IPS-18c (cell line): Measurements from ENCODE around the gene MYH13.

Experiments used
- H3K4me3 ChIP-seq: 2 replicates; pipeline ENCODE4 v1.7.0; 2013; ENCODE audit warnings: low read depth, mild to moderate bottlenecking, low read length, moderate library complexity; ENCODE audit not compliant: insufficient read depth
- H3K9me3 ChIP-seq: one replicate; pipeline ENCODE4 v1.6.1; 2013; ENCODE audit warnings: mild to moderate bottlenecking, low read length, moderate library complexity; ENCODE audit not compliant: control insufficient read depth, insufficient read depth

The MYH13 gene

DNA sequence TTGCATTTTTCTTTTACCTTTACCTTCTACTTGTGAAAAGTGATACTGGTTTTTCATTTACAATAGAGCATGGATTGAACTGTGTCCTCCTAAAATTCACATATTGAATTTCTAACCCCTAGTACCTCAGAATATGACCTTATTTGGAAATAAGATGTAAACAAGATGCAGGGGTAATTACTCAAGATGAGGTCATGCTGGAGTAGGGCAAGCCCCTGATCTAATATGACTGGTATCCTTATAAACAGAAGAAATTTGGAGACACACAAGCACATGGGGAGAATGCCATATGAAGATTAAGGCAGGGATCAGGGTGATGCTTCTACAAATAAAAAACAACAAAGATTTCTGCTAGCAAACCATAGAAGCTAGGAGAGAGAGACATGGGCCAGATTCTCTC lies 12.2 kb downstream of the MYH13 start:
- no peak overlapping the region for H3K4me3 ChIP-seq
- no peaks in the 10 kb centered on the region for H3K9me3 ChIP-seq

DNA sequence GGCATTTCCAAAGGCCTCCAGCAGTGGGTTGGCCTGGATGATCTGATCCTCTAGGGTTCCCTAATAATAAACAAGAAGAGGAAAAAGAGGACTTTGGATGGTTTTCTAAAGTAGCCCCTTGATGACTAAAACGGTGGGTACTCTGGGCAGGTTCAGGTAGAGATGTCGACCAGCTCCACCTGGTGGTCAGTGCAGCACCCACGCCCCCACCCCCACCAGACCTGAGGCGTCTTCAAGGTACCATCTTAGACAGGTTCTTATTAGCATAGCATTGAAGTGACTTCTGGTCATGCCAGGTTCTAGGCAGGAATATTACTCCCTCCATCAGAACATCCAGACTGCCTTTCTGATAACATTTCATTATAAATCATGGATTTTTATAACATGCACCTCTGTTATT lies 15.0 kb downstream of the MYH13 start:
- H3K9me3 ChIP-seq: no peaks in the 10 kb centered on the region
- no peak overlapping the region for H3K4me3 ChIP-seq

DNA sequence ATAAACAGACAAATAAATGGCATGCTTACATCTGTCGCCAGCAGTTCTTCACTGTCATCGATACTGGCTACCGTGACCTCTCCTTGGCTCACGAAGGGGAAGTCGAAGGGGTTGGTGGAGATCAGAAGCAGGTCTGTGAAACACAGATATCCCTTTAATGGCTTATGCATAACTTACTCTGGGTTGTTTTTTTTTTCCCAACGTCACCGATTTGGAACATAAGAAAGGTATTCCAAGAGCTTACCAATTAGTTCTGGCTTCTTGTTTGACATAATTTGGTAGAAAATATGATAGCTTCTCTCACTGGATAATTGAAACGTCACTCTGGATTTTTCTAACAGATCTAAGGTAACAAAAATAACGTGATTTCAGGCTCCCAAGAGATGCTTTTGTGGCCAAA lies 18.2 kb downstream of the MYH13 start:
- no peak overlapping the region for H3K4me3 ChIP-seq
- H3K9me3 ChIP-seq: no peaks in the 10 kb centered on the region

GRCh38 chr17:10352893-10353292 lies 19.9 kb downstream of the MYH13 start:
- Histone ChIP-seq H3K9me3 (no peaks in the 10 kb centered on the region), H3K4me3 (no peak overlapping the region)

DNA sequence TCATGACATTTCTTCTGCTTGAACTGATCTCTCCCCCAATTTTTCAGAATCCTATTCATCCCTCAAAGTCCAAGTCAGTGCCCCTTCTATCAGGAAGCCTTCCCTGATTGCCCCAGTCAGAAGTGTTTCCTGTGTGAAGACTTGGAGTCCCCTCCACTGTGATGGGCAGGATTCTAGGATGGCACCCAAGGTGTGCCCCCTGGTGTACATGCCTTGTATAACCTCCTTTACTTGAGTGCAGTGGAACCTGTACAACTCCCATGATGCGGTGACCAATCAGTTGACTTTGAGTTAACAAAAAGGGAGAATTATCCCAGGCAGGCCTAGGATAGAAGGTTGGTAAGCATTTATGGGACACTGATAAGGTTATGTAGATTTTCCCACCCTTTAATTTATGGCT lies 23.4 kb downstream of the MYH13 start:
- Histone ChIP-seq H3K4me3 (no peak overlapping the region), H3K9me3 (no peaks in the 10 kb centered on the region)

DNA sequence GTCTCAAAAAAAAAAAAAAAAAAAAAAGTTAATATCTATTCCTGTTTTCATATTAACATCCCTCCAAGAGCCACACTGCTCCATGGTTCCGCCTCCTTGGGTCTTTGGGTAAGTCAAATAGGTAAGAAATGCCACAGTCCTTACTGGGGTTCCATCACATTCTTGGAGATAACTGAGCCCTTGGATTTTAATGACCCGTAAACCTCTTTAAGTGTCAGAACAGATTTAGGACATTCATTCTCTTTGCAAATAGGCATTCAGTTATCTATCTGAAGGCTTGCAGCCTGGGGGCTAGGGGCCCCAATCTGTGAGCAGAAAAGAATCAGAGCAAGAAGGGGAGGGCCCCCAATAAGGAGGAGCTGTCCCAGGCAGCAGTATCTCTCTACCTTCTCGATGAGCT lies 28.0 kb downstream of the MYH13 start:
- H3K4me3 ChIP-seq: no peak overlapping the region
- H3K9me3 ChIP-seq: no peaks in the 10 kb centered on the region

GRCh38 chr17:10339051-10339450 lies 33.8 kb downstream of the MYH13 start:
- no peaks in the 10 kb centered on the region for H3K9me3 ChIP-seq
- no peak overlapping the region for H3K4me3 ChIP-seq

DNA sequence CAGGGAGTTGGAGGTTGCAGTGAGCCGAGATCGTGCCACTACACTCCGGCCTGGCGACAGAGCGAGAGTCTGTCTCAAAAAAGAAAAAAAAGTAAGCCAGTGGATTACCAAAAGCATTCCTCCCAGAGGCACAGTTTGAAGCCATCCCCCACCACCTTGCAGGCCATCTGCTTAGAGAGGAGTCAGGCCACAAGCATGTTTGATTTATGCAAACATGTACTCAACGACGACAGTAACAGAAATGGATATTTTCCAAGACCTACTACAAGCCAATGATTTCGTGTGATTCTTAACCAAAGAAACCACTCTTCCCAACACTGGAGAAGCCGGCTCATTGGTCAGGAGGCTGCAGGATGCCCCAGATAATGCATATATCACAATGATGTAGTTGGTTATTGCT lies 34.8 kb downstream of the MYH13 start:
- no peak overlapping the region for H3K4me3 ChIP-seq

DNA sequence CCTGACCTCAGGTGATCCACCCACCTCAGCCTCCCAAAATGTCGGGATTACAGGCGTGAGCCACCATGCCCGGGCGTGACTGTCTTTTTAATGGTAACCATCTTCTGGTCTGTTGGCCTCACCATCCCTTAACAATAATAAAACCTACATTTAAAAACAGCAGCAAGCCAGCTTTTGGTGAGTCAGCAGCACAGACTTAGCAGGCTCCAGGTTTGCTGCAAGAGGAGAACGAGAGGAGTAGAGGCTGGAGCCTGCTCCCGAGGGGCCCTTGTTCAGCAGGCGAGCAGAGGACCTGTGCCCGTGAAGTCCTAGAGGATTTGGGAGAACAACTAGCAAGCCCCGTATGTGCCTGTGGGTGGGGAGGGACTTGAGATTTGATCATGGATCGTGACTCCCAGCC lies 35.7 kb downstream of the MYH13 start:
- Histone ChIP-seq H3K9me3 (no peaks in the 10 kb centered on the region), H3K4me3 (no peak overlapping the region)

More for the DNA sequence above, 34.8 kb downstream of the MYH13 start:
- H3K9me3 ChIP-seq: no peaks in the 10 kb centered on the region

- Histone ChIP-seq H3K9me3 (no peaks in the 10 kb centered on the region), H3K4me3 (no peak overlapping the region)
Observed at GRCh38 chr17:10336393-10336792, 36.4 kb downstream of the MYH13 start.

- Histone ChIP-seq H3K9me3 (no peaks in the 10 kb centered on the region), H3K4me3 (no peak overlapping the region)
Observed at GRCh38 chr17:10332515-10332914, 40.3 kb downstream of the MYH13 start.

- H3K9me3 ChIP-seq: no peaks in the 10 kb centered on the region
- no peak overlapping the region for H3K4me3 ChIP-seq
Observed at GRCh38 chr17:10328971-10329923, 43.6 kb downstream of the MYH13 start.

GRCh38 chr17:10328206-10328605 lies 44.6 kb downstream of the MYH13 start:
- Histone ChIP-seq H3K4me3 (no peak overlapping the region), H3K9me3 (no peaks in the 10 kb centered on the region)

DNA sequence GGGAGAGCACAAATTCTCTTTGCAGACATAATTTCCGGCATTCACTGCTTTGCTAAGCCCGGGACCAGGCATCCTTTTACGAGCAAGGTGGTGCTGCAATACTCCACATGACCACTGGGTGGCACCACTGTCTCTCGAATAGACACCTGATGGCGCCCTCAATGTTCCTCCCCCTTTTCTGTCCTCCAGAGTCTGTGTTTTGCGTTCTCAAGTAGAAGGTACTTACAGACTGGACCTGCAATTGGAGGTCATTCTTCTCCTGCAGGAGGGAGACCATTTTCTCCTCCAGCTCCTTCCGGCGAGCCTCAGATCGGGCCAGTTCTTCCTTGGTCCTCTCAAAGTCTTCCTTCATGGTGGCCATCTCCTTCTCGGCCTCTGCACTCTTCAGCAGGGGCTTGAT lies 45.2 kb downstream of the MYH13 start:
- no peaks in the 10 kb centered on the region for H3K9me3 ChIP-seq
- H3K4me3 ChIP-seq: no peak overlapping the region

GRCh38 chr17:10325031-10325695 lies 47.6 kb downstream of the MYH13 start:
- Histone ChIP-seq H3K4me3 (no peak overlapping the region), H3K9me3 (no peaks in the 10 kb centered on the region)

- no peak overlapping the region for H3K4me3 ChIP-seq
- H3K9me3 ChIP-seq: no peaks in the 10 kb centered on the region
Observed at GRCh38 chr17:10323812-10324610, 48.8 kb downstream of the MYH13 start.

DNA sequence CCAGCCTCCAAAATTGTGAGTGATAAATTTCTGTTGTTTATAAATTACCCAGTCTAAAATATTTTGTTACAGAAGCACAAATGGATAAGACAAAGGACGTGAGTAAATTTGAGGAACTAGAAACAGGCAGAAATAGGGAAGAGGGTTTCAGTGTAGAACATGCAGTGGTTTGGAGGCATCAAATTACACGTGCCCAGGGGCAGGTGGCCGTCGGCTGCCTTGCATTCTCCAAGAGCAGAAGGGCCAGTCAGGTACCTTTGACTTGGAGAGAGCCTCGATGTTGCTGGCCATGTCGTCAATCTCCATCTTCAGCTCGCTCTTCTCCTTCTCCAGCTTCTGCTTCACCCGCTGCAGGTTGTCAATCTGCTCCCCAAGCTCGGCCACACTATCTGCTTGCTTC lies 54.3 kb downstream of the MYH13 start:
- Histone ChIP-seq H3K4me3 (no peak overlapping the region), H3K9me3 (no peaks in the 10 kb centered on the region)

- Histone ChIP-seq H3K4me3 (no peak overlapping the region), H3K9me3 (no peaks in the 10 kb centered on the region)
Observed at GRCh38 chr17:10317543-10317834, 55.3 kb downstream of the MYH13 start.
